HFFc6 (cell line): ENCODE results near the gene USP17L15. TPM values are rescaled to one million over a fixed set of nuclear protein-coding genes. Genes with fewer than 3 reads are reported as not detected.
"Not testable (repeated sequence)": the region's sequence is repeated elsewhere in the genome, so short reads cannot be mapped to it uniquely, and the experiment has no call there.

Experiments
- DNase-seq: peaks from one replicate; pipeline ENCODE4 v3.0.0-alpha.2; 2018
- H3K27ac Mint-ChIP-seq: 2 replicates; pipeline ENCODE4 v1.8.0; 2020; ENCODE audit warnings: mild to moderate bottlenecking, mixed read lengths
- H3K27me3 Mint-ChIP-seq: 2 replicates; pipeline ENCODE4 v1.8.0; 2021; ENCODE audit warnings: mild to moderate bottlenecking, moderate library complexity, mixed read lengths; ENCODE audit not compliant: insufficient read depth
- H3K36me3 Mint-ChIP-seq: 2 replicates; pipeline ENCODE4 v1.8.0; 2021; ENCODE audit warnings: low read depth, mixed read lengths
- H3K4me1 Mint-ChIP-seq: 2 replicates; pipeline ENCODE4 v1.8.0; 2020; ENCODE audit warnings: low read depth, mixed read lengths
- H3K4me3 Mint-ChIP-seq: 2 replicates; pipeline ENCODE4 v1.8.0; 2020; ENCODE audit warnings: mild to moderate bottlenecking, moderate library complexity, mixed read lengths
- H3K9me3 Mint-ChIP-seq: 2 replicates; pipeline ENCODE4 v1.8.0; 2020; ENCODE audit warnings: mild to moderate bottlenecking, mixed read lengths
- long read RNA-seq: library from polyadenylated mRNA; unstranded; transcript quantifications from one replicate; pipeline ENCODE4 v2.0.0, GENCODE V29; 2019
- total RNA-seq, 6 experiments: library from RNA; stranded (reverse); fragmentation: NEBNext Ultra II Directional; extraction: Animal tissue kit (Norgen Biotek cat#: 25700); gene quantifications; 2 replicates in 1 of 6; 3 replicates in 5 of 6; pipeline ENCODE4 v1.2.3, GENCODE V29; 2021

The USP17L15 gene
- not detected for total RNA-seq
- long read RNA-seq: 0 reads

DNA sequence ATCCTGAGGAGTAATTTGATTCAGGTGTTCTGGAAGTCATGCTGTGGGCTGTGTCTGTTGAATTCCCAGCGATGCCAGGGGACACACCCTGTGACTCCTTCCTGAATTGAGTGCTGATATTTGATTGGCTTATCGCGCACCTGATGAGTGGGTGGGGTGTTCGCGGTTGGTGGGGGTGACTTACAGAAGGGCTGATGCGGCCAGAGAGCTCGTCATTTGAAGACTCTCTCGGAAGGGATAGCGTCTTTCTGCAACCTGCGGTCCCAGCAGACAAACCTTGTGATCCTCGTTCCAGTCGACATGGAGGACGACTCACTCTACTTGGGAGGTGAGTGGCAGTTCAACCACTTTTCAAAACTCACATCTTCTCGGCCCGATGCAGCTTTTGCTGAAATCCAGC is at the start of gene USP17L15:
Gene USP17L15, plus strand, starts transcription at position 301 of the 400 bp plus-strand sequence. Its CDS starts 0 bp downstream, at position 301.
- H3K4me3 Mint-ChIP-seq, H3K27ac Mint-ChIP-seq, DNase-seq, H3K9me3 Mint-ChIP-seq, H3K4me1 Mint-ChIP-seq, H3K27me3 Mint-ChIP-seq, H3K36me3 Mint-ChIP-seq: not testable (repeated sequence)

- not testable (repeated sequence) for H3K27me3 Mint-ChIP-seq, H3K4me3 Mint-ChIP-seq, DNase-seq, H3K36me3 Mint-ChIP-seq, H3K4me1 Mint-ChIP-seq, H3K9me3 Mint-ChIP-seq, H3K27ac Mint-ChIP-seq
Observed at GRCh38 chr4:9210357-9210756, 23.8 kb upstream of the USP17L15 start, which contains the start of gene USP17L10. Gene USP17L10 (plus strand): TSS chr4:9210657. CDS start chr4:9210657, 0 bp downstream.

DNA sequence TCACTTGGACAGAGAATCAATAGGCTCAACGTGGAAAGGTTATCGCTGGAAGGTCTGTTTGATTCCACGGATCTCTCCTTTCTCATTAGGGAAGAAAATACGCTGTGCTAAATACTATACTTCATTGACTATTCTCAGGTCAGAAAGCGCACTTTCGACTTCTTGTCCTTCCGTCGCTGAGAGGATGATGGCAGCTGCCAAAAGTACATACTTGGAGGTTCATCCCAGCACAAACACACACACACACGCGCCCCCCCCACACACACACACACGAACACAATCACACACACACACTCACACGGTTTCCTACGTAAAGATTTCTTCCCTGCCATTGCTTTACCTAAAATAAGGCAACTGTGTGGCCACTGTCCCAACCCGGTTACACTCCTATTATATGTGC is 19.5 kb upstream of the USP17L15 start:
- not testable (repeated sequence) for H3K27ac Mint-ChIP-seq, H3K36me3 Mint-ChIP-seq, H3K27me3 Mint-ChIP-seq, H3K4me1 Mint-ChIP-seq, H3K9me3 Mint-ChIP-seq, H3K4me3 Mint-ChIP-seq
- DNase-seq: peak; percentile 0

DNA sequence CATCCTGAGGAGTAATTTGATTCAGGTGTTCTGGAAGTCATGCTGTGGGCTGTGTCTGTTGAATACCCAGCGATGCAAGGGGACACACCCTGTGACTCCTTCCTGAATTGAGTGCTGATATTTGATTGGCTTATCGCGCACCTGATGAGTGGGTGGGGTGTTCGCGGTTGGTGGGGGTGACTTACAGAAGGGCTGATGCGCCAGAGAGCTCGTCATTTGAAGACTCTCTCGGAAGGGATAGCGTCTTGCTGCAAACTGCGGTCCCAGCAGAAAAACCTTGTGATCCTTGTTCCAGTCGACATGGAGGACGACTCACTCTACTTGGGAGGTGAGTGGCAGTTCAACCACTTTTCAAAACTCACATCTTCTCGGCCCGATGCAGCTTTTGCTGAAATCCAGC is 19.1 kb upstream of the USP17L15 start, which contains the start of gene USP17L11:
Gene USP17L11, plus strand, starts transcription at position 301 of the 400 bp plus-strand sequence. Its CDS starts 0 bp downstream, at position 301.
- not testable (repeated sequence) for H3K4me3 Mint-ChIP-seq, H3K36me3 Mint-ChIP-seq, H3K27ac Mint-ChIP-seq, H3K9me3 Mint-ChIP-seq, H3K4me1 Mint-ChIP-seq, H3K27me3 Mint-ChIP-seq, DNase-seq

- not testable (repeated sequence) for H3K36me3 Mint-ChIP-seq, H3K9me3 Mint-ChIP-seq, H3K4me1 Mint-ChIP-seq, H3K27me3 Mint-ChIP-seq, H3K4me3 Mint-ChIP-seq, H3K27ac Mint-ChIP-seq, DNase-seq
Observed at GRCh38 chr4:9219852-9220251, 14.3 kb upstream of the USP17L15 start, which contains the start of gene USP17L12. Gene USP17L12 (plus strand): TSS chr4:9220152. CDS start chr4:9220152, 0 bp downstream.

- H3K9me3 Mint-ChIP-seq, H3K4me1 Mint-ChIP-seq, H3K27ac Mint-ChIP-seq, H3K36me3 Mint-ChIP-seq, H3K4me3 Mint-ChIP-seq, H3K27me3 Mint-ChIP-seq, DNase-seq: not testable (repeated sequence)
Observed at GRCh38 chr4:9224596-9224995, 9.6 kb upstream of the USP17L15 start, which contains the start of gene USP17L13. Gene USP17L13 (plus strand): TSS chr4:9224896. CDS start chr4:9224896, 0 bp downstream.

GRCh38 chr4:9230249-9230648 is 3.9 kb upstream of the USP17L15 start:
- not testable (repeated sequence) for H3K4me3 Mint-ChIP-seq, H3K9me3 Mint-ChIP-seq, H3K27ac Mint-ChIP-seq, H3K4me1 Mint-ChIP-seq, H3K27me3 Mint-ChIP-seq, DNase-seq, H3K36me3 Mint-ChIP-seq

- H3K4me3 Mint-ChIP-seq, H3K27ac Mint-ChIP-seq, DNase-seq, H3K9me3 Mint-ChIP-seq, H3K4me1 Mint-ChIP-seq, H3K36me3 Mint-ChIP-seq, H3K27me3 Mint-ChIP-seq: not testable (repeated sequence)
Observed at GRCh38 chr4:9238461-9238860, 4.3 kb downstream of the USP17L15 start.

GRCh38 chr4:9243579-9243978 is 9.4 kb downstream of the USP17L15 start, which contains the start of gene USP17L17:
Gene USP17L17 (plus strand): TSS chr4:9243879. CDS start chr4:9243879, 0 bp downstream.
- H3K27ac Mint-ChIP-seq, H3K9me3 Mint-ChIP-seq, H3K4me3 Mint-ChIP-seq, H3K36me3 Mint-ChIP-seq, H3K27me3 Mint-ChIP-seq, H3K4me1 Mint-ChIP-seq, DNase-seq: not testable (repeated sequence)

GRCh38 chr4:9247953-9248680 is 13.9 kb downstream of the USP17L15 start, which contains the start of gene USP17L18:
Gene USP17L18 (plus strand): TSS chr4:9248630. CDS start chr4:9248630, 0 bp downstream.
- DNase-seq: peak; percentile 23
- not testable (repeated sequence) for H3K27ac Mint-ChIP-seq, H3K9me3 Mint-ChIP-seq, H3K4me3 Mint-ChIP-seq, H3K27me3 Mint-ChIP-seq, H3K4me1 Mint-ChIP-seq, H3K36me3 Mint-ChIP-seq

- H3K27ac Mint-ChIP-seq, H3K36me3 Mint-ChIP-seq, H3K4me3 Mint-ChIP-seq, H3K9me3 Mint-ChIP-seq, H3K27me3 Mint-ChIP-seq, H3K4me1 Mint-ChIP-seq, DNase-seq: not testable (repeated sequence)
Observed at GRCh38 chr4:9253078-9253477, 18.9 kb downstream of the USP17L15 start, which contains the start of gene USP17L19. Gene USP17L19 (plus strand): TSS chr4:9253378. CDS start chr4:9253378, 0 bp downstream.

DNA sequence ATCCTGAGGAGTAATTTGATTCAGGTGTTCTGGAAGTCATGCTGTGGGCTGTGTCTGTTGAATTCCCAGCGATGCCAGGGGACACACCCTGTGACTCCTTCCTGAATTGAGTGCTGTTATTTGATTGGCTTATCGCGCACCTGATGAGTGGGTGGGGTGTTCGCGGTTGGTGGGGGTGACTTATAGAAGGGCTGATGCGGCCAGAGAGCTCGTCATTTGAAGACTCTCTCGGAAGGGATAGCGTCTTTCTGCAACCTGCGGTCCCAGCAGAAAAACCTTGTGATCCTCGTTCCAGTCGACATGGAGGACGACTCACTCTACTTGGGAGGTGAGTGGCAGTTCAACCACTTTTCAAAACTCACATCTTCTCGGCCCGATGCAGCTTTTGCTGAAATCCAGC is 23.6 kb downstream of the USP17L15 start, which contains the start of gene USP17L20:
Gene USP17L20, plus strand, starts transcription at position 301 of the 400 bp plus-strand sequence. Its CDS starts 0 bp downstream, at position 301.
- not testable (repeated sequence) for H3K27ac Mint-ChIP-seq, DNase-seq, H3K9me3 Mint-ChIP-seq, H3K4me3 Mint-ChIP-seq, H3K36me3 Mint-ChIP-seq, H3K27me3 Mint-ChIP-seq, H3K4me1 Mint-ChIP-seq

DNA sequence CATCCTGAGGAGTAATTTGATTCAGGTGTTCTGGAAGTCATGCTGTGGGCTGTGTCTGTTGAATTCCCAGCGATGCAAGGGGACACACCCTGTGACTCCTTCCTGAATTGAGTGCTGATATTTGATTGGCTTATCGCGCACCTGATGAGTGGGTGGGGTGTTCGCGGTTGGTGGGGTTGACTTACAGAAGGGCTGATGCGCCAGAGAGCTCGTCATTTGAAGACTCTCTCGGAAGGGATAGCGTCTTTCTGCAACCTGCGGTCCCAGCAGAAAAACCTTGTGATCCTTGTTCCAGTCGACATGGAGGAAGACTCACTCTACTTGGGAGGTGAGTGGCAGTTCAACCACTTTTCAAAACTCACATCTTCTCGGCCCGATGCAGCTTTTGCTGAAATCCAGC is 28.4 kb downstream of the USP17L15 start, which contains the start of gene USP17L21:
Gene USP17L21, plus strand, starts transcription at position 301 of the 400 bp plus-strand sequence. Its CDS starts 0 bp downstream, at position 301.
- H3K27ac Mint-ChIP-seq, DNase-seq, H3K4me3 Mint-ChIP-seq, H3K4me1 Mint-ChIP-seq, H3K9me3 Mint-ChIP-seq, H3K36me3 Mint-ChIP-seq, H3K27me3 Mint-ChIP-seq: not testable (repeated sequence)

GRCh38 chr4:9267319-9267718 is 33.1 kb downstream of the USP17L15 start, which contains the start of gene USP17L22:
Gene USP17L22 (plus strand): TSS chr4:9267619. CDS start chr4:9267619, 0 bp downstream.
- not testable (repeated sequence) for H3K4me1 Mint-ChIP-seq, H3K9me3 Mint-ChIP-seq, H3K27ac Mint-ChIP-seq, H3K4me3 Mint-ChIP-seq, H3K36me3 Mint-ChIP-seq, H3K27me3 Mint-ChIP-seq, DNase-seq
